Measurements from ENCODE around the gene PCSK5. TPM values are rescaled to one million over a fixed set of nuclear protein-coding genes. Genes with fewer than 3 reads are reported as not detected.

PCSK5 gene
- total RNA-seq, 1 donor from 2014 or later = 8.9 TPM

DNA sequence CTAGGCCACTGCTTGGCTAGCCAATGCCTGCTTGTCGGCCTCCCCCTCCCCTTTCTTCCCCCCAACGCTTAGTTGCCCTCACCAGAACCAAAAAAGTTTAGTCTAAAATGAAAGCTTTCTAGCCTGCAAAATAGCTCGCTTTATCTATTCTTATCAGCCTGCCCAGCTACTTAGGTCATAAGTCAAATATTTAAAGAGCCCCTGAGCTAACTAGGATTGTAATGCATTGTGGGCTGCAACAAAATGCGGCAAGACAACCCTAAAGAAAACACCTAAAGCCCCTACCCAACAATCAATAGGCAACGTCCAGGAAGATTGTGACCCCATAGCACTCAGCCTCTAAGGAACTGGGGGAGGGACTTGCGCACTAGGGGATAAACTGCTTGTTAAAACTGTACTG lies 38.6 kb upstream of the PCSK5 start:
- no peak overlapping the region for H3K27ac Mint-ChIP-seq (ENCODE audit: unreplicated experiment)
- DNase-seq (ENCODE audit: low spot score) = no peak
- no peaks in the 10 kb centered on the region for H3K36me3 Mint-ChIP-seq (ENCODE audit: low read depth)
- no peaks in the 10 kb centered on the region for H3K9me3 Mint-ChIP-seq (ENCODE audit: low read depth)
- TF ChIP-seq, protein P1, sequence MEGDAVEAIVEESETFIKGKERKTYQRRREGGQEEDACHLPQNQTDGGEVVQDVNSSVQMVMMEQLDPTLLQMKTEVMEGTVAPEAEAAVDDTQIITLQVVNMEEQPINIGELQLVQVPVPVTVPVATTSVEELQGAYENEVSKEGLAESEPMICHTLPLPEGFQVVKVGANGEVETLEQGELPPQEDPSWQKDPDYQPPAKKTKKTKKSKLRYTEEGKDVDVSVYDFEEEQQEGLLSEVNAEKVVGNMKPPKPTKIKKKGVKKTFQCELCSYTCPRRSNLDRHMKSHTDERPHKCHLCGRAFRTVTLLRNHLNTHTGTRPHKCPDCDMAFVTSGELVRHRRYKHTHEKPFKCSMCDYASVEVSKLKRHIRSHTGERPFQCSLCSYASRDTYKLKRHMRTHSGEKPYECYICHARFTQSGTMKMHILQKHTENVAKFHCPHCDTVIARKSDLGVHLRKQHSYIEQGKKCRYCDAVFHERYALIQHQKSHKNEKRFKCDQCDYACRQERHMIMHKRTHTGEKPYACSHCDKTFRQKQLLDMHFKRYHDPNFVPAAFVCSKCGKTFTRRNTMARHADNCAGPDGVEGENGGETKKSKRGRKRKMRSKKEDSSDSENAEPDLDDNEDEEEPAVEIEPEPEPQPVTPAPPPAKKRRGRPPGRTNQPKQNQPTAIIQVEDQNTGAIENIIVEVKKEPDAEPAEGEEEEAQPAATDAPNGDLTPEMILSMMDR (IDR thresholded peaks at IDR 0.05) = no peak
- no peak overlapping the region for H3K4me3 Mint-ChIP-seq (ENCODE audit: unreplicated experiment)
- H3K27me3 Mint-ChIP-seq (ENCODE audit: low read depth) = no peaks in the 10 kb centered on the region
- H3K4me1 Mint-ChIP-seq (ENCODE audit: low read depth) = peaks cover 4% of the 10 kb centered on the region

DNA sequence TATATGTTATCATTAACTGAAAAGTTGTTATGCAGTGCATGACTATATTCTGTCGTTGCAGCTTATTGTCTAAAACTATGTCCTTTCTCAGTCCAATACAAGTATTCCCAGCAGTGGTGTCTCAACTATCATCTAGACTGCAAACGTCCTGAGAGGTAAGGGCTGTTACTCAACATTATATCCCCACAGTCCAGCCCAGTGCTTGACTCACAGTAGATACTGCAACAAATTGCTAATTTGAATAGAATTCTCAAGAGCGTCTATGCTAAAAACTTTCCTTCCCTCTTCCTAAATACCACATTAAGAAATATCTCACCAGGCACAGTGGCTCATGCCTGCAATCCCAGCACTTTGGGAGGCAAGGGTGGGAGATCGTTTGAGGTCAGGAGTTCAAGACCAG lies 37.7 kb upstream of the PCSK5 start:
- no peak for DNase-seq (ENCODE audit: low spot score)
- Mint-ChIP-seq H3K27me3 (ENCODE audit: low read depth) (no peaks in the 10 kb centered on the region), H3K9me3 (ENCODE audit: low read depth) (no peaks in the 10 kb centered on the region), H3K4me3 (ENCODE audit: unreplicated experiment) (no peak overlapping the region), H3K27ac (ENCODE audit: unreplicated experiment) (no peak overlapping the region), H3K4me1 (ENCODE audit: low read depth) (peaks cover 4% of the 10 kb centered on the region), H3K36me3 (ENCODE audit: low read depth) (no peaks in the 10 kb centered on the region)
- TF ChIP-seq, protein P1 (IDR thresholded peaks at IDR 0.05) = no peak

DNA sequence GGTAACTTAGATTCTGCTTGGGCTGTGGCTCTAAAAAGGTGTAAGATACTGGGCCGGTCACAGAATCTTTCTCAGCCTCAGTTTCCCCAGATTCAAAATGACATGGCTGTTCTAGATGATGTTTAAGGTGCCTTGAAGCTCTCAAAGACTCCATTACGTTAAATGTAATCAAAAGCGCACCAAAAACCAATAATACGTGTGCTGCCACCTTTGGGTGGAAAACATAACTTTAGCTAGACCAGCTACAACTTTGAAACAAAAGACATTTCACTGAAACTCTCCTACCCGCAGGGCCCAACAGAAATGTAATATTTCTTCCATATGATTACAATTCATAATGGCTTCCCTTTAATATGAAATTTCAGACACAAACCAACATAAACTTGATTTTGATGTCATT lies 35.0 kb upstream of the PCSK5 start:
- H3K4me3 Mint-ChIP-seq (ENCODE audit: unreplicated experiment) = no peak overlapping the region
- no peaks in the 10 kb centered on the region for H3K36me3 Mint-ChIP-seq (ENCODE audit: low read depth)
- H3K27me3 Mint-ChIP-seq (ENCODE audit: low read depth) = peaks cover 2% of the 10 kb centered on the region
- TF ChIP-seq, protein P1 (IDR thresholded peaks at IDR 0.05) = peak; percentile 87
- DNase-seq (ENCODE audit: low spot score) = no peak
- peaks cover 4% of the 10 kb centered on the region for H3K4me1 Mint-ChIP-seq (ENCODE audit: low read depth)
- H3K27ac Mint-ChIP-seq (ENCODE audit: unreplicated experiment) = no peak overlapping the region
- H3K9me3 Mint-ChIP-seq (ENCODE audit: low read depth) = no peaks in the 10 kb centered on the region

DNA sequence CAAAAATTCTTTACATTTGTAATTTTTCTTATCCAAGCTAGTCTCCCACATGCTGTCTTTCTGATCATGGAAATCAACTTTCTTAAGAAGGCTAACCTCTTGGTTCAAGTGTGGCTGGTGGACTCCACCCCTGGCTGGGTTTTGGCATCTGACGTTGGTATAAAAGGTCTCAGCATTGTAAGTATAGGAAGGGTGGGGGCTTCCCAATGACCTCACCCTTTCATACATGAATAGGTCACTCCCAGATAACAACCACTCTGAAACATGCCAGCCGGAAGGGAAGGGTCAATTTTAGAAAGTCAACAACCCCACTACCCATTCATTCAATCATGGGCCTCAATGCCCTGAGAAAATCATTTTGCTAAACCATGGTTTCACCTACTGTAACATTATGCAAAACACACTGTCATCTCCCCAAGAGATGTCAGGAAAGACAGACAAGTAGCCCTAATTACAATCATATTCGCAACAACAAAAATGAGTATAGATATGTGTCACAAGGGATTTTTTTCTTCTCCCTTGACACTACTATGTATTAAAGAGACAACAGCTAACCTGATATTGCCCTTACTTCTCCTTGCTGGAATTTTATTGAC lies 31.9 kb upstream of the PCSK5 start:
- H3K4me1 Mint-ChIP-seq (ENCODE audit: low read depth) = peaks cover 4% of the 10 kb centered on the region
- H3K36me3 Mint-ChIP-seq (ENCODE audit: low read depth) = no peaks in the 10 kb centered on the region
- H3K9me3 Mint-ChIP-seq (ENCODE audit: low read depth) = no peaks in the 10 kb centered on the region
- TF ChIP-seq, protein P1 (IDR thresholded peaks at IDR 0.05) = no peak
- H3K27ac Mint-ChIP-seq (ENCODE audit: unreplicated experiment) = no peak overlapping the region
- no peak overlapping the region for H3K4me3 Mint-ChIP-seq (ENCODE audit: unreplicated experiment)
- DNase-seq (ENCODE audit: low spot score) = no peak
- peaks cover 2% of the 10 kb centered on the region for H3K27me3 Mint-ChIP-seq (ENCODE audit: low read depth)

DNA sequence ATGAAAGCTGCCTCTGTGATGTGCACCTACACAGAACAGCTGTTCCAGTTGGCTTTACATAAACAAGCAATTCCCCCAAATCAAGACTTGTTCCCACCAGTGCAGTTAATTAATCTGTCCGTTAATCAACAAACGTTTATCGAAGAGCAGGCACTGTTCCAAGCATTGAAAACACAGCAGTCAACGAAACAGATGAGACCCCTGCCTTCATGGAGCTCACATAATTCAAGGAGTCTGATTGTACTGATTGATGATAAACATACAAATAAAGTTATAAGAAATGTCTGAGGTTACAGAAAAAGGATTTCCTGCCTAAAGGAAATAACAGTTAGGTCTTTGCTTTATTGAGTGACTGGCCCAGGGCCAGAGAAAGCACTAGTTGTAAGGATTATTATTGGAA lies 26.2 kb upstream of the PCSK5 start:
- Mint-ChIP-seq H3K27ac (ENCODE audit: unreplicated experiment) (no peak overlapping the region), H3K4me1 (ENCODE audit: low read depth) (peaks cover 9% of the 10 kb centered on the region), H3K4me3 (ENCODE audit: unreplicated experiment) (no peak overlapping the region), H3K36me3 (ENCODE audit: low read depth) (no peaks in the 10 kb centered on the region), H3K27me3 (ENCODE audit: low read depth) (peaks cover 4% of the 10 kb centered on the region), H3K9me3 (ENCODE audit: low read depth) (no peaks in the 10 kb centered on the region)
- TF ChIP-seq, protein P1 (IDR thresholded peaks at IDR 0.05) = no peak
- DNase-seq (ENCODE audit: low spot score) = no peak
